Measurements from ENCODE around the gene CEL.

CEL gene

DNA sequence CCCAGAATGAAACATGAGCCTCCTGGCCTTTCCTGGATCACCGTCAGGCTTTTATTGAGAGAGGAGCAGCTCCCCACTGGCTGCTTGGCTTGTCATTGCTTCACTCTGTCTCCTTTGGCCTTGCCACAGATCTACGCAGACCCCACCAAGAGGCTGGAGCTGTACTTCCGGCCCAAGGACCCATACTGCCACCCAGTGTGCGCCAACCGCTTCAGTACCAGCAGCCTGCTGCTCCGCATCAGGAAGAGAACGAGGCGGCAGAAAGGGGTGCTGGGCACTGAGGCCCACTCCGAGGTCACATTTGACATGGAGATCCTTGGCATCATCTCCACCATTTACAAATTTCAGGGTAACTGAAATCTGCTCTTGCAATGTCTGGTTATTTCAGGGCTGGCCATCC, 19.8 kb upstream of the CEL start:
- TF ChIP-seq ZNF274 (IDR thresholded peaks at IDR 0.05; ENCODE audit: low read depth, low read length) (no peak), SUZ12 (IDR thresholded peaks at IDR 0.05; ENCODE audit: extremely low read depth, insufficient read depth, insufficient read length) (no peak)
- peaks cover 5% of the 10 kb centered on the region for H3K4me1 ChIP-seq (ENCODE audit: insufficient read depth, insufficient read length)
- H3K9me3 ChIP-seq (ENCODE audit: insufficient read depth, low read length): no peaks in the 10 kb centered on the region
- peaks cover 78% of the 10 kb centered on the region for H3K36me3 ChIP-seq (ENCODE audit: insufficient read depth, insufficient read length, low read length)
- H3K4me3 ChIP-seq (ENCODE audit: insufficient read length, low read depth): no peak overlapping the region
- no peak overlapping the region for H3K9ac ChIP-seq (ENCODE audit: insufficient read length, low read depth)
- H3K27me3 ChIP-seq (ENCODE audit: insufficient read depth, insufficient read length): no peaks in the 10 kb centered on the region
- DNase-seq (ENCODE audit: low read depth, low spot score): no peak

DNA sequence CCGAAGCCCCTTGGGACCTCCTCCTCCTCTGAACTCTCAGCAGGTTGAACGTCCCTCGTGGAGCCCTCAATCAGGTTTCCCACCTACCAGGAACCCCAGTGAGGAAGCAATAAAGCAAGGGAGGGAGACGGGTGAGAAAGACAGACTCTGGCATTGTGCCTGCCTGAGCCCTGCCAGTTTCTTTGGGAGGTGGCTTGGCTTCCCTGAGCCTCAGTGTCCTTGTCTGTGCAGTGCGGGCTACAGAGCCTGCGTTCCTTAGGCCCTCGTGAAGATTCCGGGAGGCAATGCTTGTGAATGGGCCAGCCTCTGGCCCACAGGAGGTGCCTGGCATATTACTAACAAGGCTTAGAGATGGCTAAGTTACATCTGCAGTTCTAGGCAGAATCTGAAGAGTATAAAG, 19.1 kb upstream of the CEL start:
- Histone ChIP-seq H3K9ac (ENCODE audit: insufficient read length, low read depth) (no peak overlapping the region), H3K27me3 (ENCODE audit: insufficient read depth, insufficient read length) (no peaks in the 10 kb centered on the region), H3K9me3 (ENCODE audit: insufficient read depth, low read length) (no peaks in the 10 kb centered on the region), H3K36me3 (ENCODE audit: insufficient read depth, insufficient read length, low read length) (peaks cover 78% of the 10 kb centered on the region), H3K4me3 (ENCODE audit: insufficient read length, low read depth) (no peak overlapping the region), H3K4me1 (ENCODE audit: insufficient read depth, insufficient read length) (peaks cover 5% of the 10 kb centered on the region)
- TF ChIP-seq SUZ12 (IDR thresholded peaks at IDR 0.05; ENCODE audit: extremely low read depth, insufficient read depth, insufficient read length) (no peak), YY1 (IDR thresholded peaks at IDR 0.05; ENCODE audit: insufficient read depth, insufficient read length) (no peak), ZNF274 (IDR thresholded peaks at IDR 0.05; ENCODE audit: low read depth, low read length) (no peak)
- no peak for DNase-seq (ENCODE audit: low read depth, low spot score)

DNA sequence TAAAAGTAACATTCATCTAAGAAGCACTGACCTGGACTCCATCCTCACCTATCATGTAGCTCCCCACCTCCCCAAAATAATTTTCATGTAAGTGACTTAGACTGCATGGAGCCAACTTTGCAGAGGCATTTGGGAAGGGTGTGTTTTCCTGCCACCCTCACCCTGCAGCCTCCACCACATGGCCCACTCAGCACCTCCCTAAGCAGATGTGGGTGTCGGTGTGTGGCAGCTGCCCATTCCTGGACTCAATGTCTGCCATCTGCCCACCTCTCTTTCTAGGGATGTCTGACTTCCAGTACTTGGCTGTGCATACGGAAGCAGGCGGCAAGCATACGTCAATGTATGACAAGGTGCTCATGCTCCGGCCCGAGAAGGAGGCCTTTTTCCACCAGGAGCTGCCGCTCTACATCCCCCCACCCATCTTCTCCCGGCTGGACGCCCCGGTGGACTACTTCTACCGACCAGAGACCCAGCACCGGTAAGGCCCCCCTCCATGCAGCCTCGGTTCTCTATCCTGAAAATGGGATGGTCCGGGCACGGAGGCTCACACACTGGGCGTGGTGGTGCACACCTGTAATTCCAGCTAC, 18.2 kb upstream of the CEL start:
- H3K4me3 ChIP-seq (ENCODE audit: insufficient read length, low read depth): no peak overlapping the region
- peaks cover 80% of the 10 kb centered on the region for H3K36me3 ChIP-seq (ENCODE audit: insufficient read depth, insufficient read length, low read length)
- H3K27me3 ChIP-seq (ENCODE audit: insufficient read depth, insufficient read length): no peaks in the 10 kb centered on the region

DNA sequence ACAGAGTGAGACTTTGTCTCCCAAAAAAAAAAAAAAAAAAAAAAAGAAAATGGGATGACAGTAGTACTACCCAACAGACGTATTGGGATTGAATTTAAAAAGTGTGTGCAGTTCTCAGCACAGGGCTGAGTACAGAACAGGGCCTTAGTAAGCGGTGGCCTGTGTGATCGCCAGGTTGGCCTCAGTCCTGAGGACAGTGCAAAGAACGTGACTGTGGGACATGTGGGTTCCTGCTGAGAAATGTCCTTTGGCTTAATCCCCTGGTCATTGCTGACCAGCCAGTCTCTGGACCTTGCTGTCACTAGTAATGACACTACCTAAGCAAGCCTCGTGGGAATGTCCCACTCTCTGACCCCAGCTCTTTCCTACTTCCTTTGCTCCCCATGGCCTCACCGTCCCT, 17.7 kb upstream of the CEL start:
- Histone ChIP-seq H3K9me3 (ENCODE audit: insufficient read depth, low read length) (no peaks in the 10 kb centered on the region), H3K36me3 (ENCODE audit: insufficient read depth, insufficient read length, low read length) (peaks cover 82% of the 10 kb centered on the region), H3K9ac (ENCODE audit: insufficient read length, low read depth) (no peak overlapping the region), H3K4me1 (ENCODE audit: insufficient read depth, insufficient read length) (peaks cover 5% of the 10 kb centered on the region), H3K4me3 (ENCODE audit: insufficient read length, low read depth) (no peak overlapping the region), H3K27me3 (ENCODE audit: insufficient read depth, insufficient read length) (no peaks in the 10 kb centered on the region)
- no peak for TF ChIP-seq YY1 (IDR thresholded peaks at IDR 0.05; ENCODE audit: insufficient read depth, insufficient read length)
- no peak for TF ChIP-seq ZNF274 (IDR thresholded peaks at IDR 0.05; ENCODE audit: low read depth, low read length)
- no peak for TF ChIP-seq SUZ12 (IDR thresholded peaks at IDR 0.05; ENCODE audit: extremely low read depth, insufficient read depth, insufficient read length)
- no peak for DNase-seq (ENCODE audit: low read depth, low spot score)

More for the DNA sequence above, 18.2 kb upstream of the CEL start:
- Histone ChIP-seq H3K4me1 (ENCODE audit: insufficient read depth, insufficient read length) (peaks cover 5% of the 10 kb centered on the region), H3K9ac (ENCODE audit: insufficient read length, low read depth) (no peak overlapping the region), H3K9me3 (ENCODE audit: insufficient read depth, low read length) (no peaks in the 10 kb centered on the region)
- no peak for TF ChIP-seq YY1 (IDR thresholded peaks at IDR 0.05; ENCODE audit: insufficient read depth, insufficient read length)
- no peak for TF ChIP-seq ZNF274 (IDR thresholded peaks at IDR 0.05; ENCODE audit: low read depth, low read length)
- no peak for TF ChIP-seq SUZ12 (IDR thresholded peaks at IDR 0.05; ENCODE audit: extremely low read depth, insufficient read depth, insufficient read length)
- DNase-seq (ENCODE audit: low read depth, low spot score): no peak

DNA sequence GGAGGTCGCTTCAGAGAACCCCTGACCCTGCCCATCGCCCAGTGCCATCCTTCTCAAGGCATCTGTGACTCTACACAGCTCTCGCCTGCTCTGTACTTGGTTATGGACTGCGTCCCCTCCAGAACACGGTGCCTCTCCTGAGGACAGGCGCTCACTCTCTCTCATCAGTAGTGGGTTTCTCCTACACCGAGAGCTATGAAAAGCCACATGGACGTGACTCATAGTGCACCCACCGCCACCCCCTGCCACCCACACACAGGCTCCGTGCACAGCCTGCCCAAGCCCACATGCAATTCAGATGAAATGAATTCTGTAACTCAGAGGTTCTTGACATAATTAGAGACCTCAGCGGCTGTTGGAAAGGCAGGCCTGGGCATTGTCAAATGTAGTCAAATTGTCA, 17.1 kb upstream of the CEL start:
- Histone ChIP-seq H3K4me1 (ENCODE audit: insufficient read depth, insufficient read length) (peaks cover 5% of the 10 kb centered on the region), H3K27me3 (ENCODE audit: insufficient read depth, insufficient read length) (no peaks in the 10 kb centered on the region), H3K36me3 (ENCODE audit: insufficient read depth, insufficient read length, low read length) (peaks cover 87% of the 10 kb centered on the region), H3K9ac (ENCODE audit: insufficient read length, low read depth) (no peak overlapping the region), H3K4me3 (ENCODE audit: insufficient read length, low read depth) (no peak overlapping the region), H3K9me3 (ENCODE audit: insufficient read depth, low read length) (no peaks in the 10 kb centered on the region)
- TF ChIP-seq YY1 (IDR thresholded peaks at IDR 0.05; ENCODE audit: insufficient read depth, insufficient read length) (no peak), SUZ12 (IDR thresholded peaks at IDR 0.05; ENCODE audit: extremely low read depth, insufficient read depth, insufficient read length) (no peak), ZNF274 (IDR thresholded peaks at IDR 0.05; ENCODE audit: low read depth, low read length) (no peak)
- no peak for DNase-seq (ENCODE audit: low read depth, low spot score)

DNA sequence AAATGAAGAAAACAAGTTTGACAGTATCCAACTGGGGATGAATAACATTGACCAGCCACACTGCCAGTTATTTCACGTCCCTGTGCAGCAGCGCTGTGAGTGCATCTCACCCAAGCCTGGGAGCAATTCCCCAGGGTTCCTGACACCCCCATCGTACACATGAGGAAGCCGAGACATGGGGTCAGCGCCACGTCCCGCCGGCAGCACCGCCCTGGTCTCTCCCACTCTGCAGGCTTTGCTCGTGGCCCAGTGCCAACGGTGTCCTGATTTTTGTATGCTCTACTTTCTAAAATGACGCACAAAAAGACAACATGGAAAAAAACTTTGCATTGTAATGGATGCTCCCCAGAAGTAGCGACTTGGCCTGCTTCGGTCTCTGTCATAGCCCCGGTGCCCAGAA, 16.6 kb upstream of the CEL start:
- TF ChIP-seq ZNF274 (IDR thresholded peaks at IDR 0.05; ENCODE audit: low read depth, low read length) (no peak), SUZ12 (IDR thresholded peaks at IDR 0.05; ENCODE audit: extremely low read depth, insufficient read depth, insufficient read length) (no peak), YY1 (IDR thresholded peaks at IDR 0.05; ENCODE audit: insufficient read depth, insufficient read length) (no peak)
- H3K27me3 ChIP-seq (ENCODE audit: insufficient read depth, insufficient read length): no peaks in the 10 kb centered on the region
- peaks cover 5% of the 10 kb centered on the region for H3K4me1 ChIP-seq (ENCODE audit: insufficient read depth, insufficient read length)
- H3K4me3 ChIP-seq (ENCODE audit: insufficient read length, low read depth): no peak overlapping the region
- peaks cover 87% of the 10 kb centered on the region for H3K36me3 ChIP-seq (ENCODE audit: insufficient read depth, insufficient read length, low read length)
- no peak overlapping the region for H3K9ac ChIP-seq (ENCODE audit: insufficient read length, low read depth)
- no peaks in the 10 kb centered on the region for H3K9me3 ChIP-seq (ENCODE audit: insufficient read depth, low read length)
- no peak for DNase-seq (ENCODE audit: low read depth, low spot score)

DNA sequence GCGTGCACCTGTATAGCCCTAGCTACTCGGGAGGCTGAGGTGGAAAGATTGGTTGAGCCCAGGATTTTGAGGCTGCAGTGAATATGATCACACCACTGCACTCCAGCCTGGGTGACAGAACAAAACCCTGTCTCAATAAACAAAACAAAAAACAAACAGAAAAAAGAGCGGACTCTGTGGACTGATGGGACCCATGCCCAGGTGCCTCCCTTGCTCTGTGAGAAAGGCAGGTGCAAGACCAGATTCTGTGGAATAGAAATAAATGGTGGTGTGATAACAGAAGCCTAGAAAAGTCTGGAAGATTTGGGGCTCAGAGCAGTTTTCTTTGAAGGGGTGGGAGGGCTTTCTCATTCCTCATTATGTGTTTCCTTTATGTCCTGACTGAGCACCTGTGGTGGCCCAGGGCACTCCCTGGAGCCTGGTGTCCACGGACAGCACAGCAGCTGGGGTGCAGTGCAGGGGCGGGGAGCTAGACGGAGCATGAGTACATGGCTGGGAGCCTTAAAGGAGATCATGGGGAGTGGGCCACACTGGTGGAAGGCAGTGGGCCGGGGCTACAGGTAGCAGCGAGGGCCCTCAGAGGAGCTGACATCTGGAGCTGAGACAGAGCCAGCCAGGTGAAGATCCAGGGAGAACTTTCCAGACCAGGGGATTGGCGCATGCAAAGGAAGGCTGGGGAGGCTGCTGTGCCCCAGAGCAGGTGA, 15.4 kb upstream of the CEL start:
- H3K9me3 ChIP-seq (ENCODE audit: insufficient read depth, low read length): no peaks in the 10 kb centered on the region
- TF ChIP-seq ZNF274 (IDR thresholded peaks at IDR 0.05; ENCODE audit: low read depth, low read length) (no peak), YY1 (IDR thresholded peaks at IDR 0.05; ENCODE audit: insufficient read depth, insufficient read length) (no peak), SUZ12 (IDR thresholded peaks at IDR 0.05; ENCODE audit: extremely low read depth, insufficient read depth, insufficient read length) (no peak)
- H3K9ac ChIP-seq (ENCODE audit: insufficient read length, low read depth): no peak overlapping the region
- no peak overlapping the region for H3K4me3 ChIP-seq (ENCODE audit: insufficient read length, low read depth)
- no peaks in the 10 kb centered on the region for H3K27me3 ChIP-seq (ENCODE audit: insufficient read depth, insufficient read length)
- no peak for DNase-seq (ENCODE audit: low read depth, low spot score)
- peaks cover 94% of the 10 kb centered on the region for H3K36me3 ChIP-seq (ENCODE audit: insufficient read depth, insufficient read length, low read length)
- peaks cover 5% of the 10 kb centered on the region for H3K4me1 ChIP-seq (ENCODE audit: insufficient read depth, insufficient read length)
